PC-9 (cell line): ENCODE data around the gene CACNA1H.

Experiments used
- CTCF ChIP-seq: fragments of 200-600 bp; sonication (generic); conservative IDR thresholded peaks from 2 replicates; pipeline ENCODE4 v1.6.1; 2017; ENCODE audit warnings: mixed run types, antibody characterized with exemption, mild to moderate bottlenecking, moderate library complexity
- EZH2 ChIP-seq: fragments of 200-600 bp; sonication (generic); IDR thresholded peaks from 2 replicates; pipeline ENCODE4 v1.8.0; 2017; ENCODE audit warnings: antibody characterized with exemption, low read depth

GRCh38 chr16:1159325-1159972 lies 6.5 kb downstream of the CACNA1H start:
- no peak for TF ChIP-seq CTCF
- no peak for TF ChIP-seq EZH2
